Tongue (tissue), 2 donors: ENCODE data around the gene WRAP73. TPM values are rescaled to one million over a fixed set of nuclear protein-coding genes. Genes with fewer than 3 reads are reported as not detected.
A peak's percentile ranks its signal among the peaks of the same experiment; 100 is the strongest.

Experiments
- DNase-seq: peaks from one replicate; pipeline ENCODE4 v3.0.0-alpha.2; 2015
- total RNA-seq: library from RNA; depleted of rRNA; stranded (reverse); fragments of >200 nt; gene quantifications from one replicate; pipeline ENCODE4 v1.2.3, GENCODE V29; 2014

Gene WRAP73
- 25.4 TPM for total RNA-seq

DNA sequence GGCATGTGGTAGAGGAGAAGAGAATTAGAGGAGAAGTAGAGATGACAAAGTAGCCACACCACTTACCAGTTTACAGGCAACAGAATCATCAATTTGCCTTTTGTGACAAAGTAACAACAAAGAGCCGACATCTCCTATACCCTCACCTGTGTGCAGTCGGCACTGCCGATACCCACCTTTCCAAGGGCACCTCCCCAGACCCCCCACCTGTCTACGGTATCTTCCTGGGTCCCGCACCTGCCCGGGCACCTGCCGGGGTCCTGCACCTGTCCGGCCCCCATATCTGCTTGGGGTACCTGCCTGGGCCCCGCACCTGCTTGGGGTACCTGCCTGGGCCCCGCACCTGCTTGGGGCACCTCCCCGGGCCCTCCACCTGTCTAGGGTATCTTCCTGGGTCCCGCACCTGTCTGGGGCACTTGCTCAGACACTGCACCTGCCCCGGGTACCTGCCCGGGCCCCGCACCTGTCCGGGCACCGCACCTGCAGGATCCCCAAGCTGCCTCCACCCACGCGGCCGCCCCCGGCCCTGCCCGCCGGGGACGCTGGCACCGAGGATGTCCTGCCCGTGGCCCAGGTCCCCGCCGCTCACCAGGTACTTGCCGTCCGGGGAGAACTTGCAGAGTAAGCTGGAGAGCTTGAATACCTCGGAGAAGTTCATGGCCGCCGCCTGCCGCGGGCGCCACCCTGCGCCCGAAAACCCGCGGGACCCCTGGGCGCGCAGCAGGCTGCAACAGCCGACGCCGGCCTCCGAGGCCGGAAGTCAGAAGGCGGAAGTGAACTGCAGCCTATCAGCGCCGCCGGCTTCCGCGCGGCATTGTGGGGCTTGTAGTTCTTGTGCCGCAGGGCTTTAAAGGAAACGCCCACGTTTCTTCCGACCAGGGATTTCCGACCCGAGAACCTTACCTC, at the start of gene WRAP73:
TSS of gene WRAP73 (minus strand) at position 762 of the 906 bp plus-strand sequence. CDS start at position 658, 104 bp downstream.
- DNase-seq: peak; percentile 95

DNA sequence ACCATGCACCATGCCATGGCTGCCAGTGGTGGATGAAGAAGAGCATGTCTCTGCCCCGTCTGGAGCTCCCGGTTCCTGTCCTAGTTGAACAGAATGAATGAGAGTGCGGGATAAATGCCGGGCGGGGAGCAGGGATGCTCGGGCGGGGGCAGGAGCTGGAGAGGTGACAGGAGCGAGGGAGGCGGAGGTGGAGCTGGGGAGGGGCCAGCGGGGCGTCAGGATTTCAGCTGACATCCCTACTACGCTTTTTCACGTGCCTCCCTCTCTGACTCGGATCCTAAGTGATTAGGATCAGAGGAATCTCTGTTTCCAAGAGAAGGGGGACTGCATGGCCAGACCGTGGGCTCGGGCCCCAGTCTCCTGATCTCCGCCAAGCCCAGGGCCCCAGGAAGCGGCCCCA, 49.7 kb upstream of the WRAP73 start:
- DNase-seq: no peak

DNA sequence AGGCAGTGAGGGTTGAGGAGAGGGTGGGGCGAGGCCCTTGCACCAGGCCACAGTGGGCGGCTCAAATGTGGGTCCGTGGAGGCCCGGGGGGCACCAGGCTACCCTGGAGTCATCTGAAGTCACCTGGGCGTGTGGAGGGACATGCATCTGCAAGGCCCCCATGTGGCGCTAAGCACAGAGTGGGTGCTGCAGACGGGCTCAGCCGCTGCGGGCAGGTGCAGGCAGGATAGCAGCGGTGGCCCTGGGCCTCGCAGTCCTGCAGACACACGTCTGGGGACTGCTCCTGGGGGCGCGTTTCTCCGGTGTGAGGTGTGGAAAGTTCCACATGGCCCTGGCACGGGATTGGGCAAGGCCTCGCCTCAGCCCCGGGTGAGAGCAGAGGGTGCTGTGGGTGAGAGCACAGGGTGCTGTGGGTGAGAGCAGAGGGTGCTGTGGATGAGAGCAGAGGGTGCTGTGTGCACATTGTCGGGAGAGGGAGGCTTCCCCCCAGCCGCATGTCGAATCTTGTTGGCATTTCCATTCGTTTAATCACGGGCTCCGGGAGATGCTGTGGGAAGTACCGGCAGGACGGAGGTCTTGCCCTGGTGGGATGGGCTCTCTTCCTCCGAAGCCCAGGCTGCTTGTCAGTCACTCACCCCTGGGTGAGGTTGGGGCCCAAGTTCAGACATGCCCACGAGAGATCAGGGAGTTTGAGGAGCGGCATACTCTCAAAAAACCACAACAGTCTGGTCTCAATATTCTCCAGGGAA, 48.9 kb upstream of the WRAP73 start:
- DNase-seq: no peak

- DNase-seq: no peak
These were observed 47.9 kb upstream of the WRAP73 start for GRCh38 chr1:3697810-3698209.

GRCh38 chr1:3697104-3697503, 47.2 kb upstream of the WRAP73 start:
- no peak for DNase-seq

DNA sequence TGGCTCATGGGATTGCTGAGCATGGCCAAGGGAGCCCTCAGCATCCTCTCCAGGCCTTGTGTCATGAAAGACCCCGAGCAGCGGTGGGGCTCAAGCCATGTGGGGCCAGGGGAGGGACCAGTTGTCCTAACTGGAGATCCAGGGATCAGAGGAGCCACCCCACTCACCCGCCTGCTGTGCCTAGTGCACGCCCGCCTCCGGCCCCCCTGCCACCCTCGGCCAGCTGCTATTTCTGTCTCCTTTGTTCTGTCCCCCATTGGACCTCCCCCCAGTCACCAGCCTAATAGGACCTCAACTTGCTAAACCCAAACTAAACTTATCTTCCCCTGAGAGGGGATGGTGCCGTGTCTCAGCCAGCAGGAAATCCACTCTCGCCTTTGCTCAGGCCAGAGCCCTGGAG, 46.8 kb upstream of the WRAP73 start:
- DNase-seq: no peak

DNA sequence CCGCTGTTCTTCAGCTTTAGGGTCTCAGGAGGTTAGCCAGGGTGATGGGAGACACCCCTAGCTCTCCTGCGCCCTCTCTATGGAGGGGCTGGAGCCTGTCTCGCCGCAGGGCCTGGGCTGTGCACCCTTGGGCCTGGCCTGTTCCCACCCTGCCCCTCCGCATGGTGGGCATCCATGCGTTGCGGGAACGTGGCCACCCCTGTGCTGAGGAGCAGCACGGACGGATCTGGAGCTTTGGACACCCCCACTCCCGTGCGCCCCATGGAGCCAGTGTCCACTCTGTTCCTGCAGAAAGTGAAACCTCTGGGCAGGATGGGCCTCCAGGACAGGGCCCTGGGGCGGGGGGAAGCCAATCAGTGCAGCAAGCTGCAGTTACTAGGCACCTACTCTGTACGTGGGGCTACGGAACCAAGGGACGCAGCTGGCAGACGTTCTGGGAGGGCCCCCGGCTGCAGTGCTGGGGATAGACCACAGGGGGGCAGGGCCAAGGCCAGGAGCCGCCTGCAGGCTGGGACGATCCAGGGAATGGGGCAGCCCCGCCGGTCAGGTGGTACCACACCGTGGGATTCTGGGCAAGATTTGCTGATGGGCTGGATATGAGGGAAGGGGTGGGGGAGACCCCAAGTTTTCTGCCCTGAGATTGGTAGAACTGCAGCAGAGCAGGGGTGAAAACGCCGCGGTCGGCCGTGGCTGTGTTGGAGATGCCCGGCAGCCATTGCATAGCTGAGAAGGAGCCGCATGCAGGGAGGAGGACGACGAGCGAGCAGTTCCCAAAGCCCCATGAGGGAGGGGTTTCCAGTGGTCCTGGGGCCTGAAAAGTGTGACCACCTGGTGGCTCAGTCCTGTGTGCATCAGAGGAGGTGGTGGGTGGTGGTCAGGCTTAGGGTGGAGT, 45.7 kb upstream of the WRAP73 start:
- DNase-seq: peak; percentile 55

DNA sequence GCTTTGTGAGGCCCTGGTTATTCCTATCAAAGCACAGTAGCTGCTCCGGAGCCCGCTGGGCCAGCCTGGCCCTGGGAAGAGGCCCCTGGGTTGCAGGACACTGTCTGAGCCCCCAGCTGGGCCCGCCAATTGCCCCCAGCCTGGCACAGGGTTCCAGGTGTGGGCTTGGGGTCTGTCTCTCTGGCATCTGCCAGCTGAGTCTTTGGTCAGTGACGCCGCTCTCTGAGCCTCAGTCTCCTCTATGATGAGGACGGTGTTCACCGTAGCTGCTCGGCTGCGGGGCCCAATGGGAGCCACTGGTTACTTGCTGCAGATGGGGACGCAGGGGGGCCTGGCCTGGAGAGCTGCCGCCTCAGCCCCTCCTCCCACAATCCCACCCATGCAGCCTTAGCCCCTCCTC, 43.4 kb upstream of the WRAP73 start:
- DNase-seq: no peak

GRCh38 chr1:3692598-3692997, 42.7 kb upstream of the WRAP73 start:
- DNase-seq: no peak

GRCh38 chr1:3691421-3692204, 41.7 kb upstream of the WRAP73 start:
- no peak for DNase-seq

- peak; percentile 50 for DNase-seq
These were observed 40.6 kb upstream of the WRAP73 start for GRCh38 chr1:3690282-3691065.

DNA sequence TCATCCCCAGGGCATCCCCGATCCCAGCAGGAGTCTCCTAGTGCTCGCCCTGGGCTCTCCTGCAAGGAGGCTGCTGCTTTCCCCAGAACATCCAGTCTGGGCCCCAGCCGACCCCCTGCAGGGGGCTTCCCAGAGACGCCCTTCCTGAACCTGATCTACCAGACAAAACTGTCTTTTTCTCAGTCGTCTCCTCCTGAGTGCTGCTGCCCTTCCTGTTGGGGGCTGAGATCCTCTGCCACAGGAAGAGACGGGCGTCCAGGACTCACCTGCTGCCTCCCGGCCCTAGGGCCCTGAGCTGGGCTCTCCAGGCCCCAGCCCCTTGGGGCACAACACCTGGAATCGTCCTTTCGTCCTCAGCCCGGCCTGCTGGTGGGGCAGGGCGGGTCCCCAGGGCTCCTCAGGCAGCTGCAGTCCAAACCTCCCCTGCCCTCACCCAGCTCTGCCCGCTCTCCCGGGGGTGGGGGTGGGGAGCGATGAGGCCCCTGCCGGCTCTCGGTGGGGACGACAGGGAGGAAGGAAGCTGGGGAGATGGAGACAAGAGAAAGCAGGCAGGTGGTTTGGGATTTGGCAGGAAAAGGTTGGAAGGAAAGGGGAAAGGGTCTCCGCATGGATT, 39.3 kb upstream of the WRAP73 start:
- no peak for DNase-seq

GRCh38 chr1:3688356-3689137, 38.6 kb upstream of the WRAP73 start:
- no peak for DNase-seq

- no peak for DNase-seq
These were observed 37.6 kb upstream of the WRAP73 start for GRCh38 chr1:3687504-3687903.

DNA sequence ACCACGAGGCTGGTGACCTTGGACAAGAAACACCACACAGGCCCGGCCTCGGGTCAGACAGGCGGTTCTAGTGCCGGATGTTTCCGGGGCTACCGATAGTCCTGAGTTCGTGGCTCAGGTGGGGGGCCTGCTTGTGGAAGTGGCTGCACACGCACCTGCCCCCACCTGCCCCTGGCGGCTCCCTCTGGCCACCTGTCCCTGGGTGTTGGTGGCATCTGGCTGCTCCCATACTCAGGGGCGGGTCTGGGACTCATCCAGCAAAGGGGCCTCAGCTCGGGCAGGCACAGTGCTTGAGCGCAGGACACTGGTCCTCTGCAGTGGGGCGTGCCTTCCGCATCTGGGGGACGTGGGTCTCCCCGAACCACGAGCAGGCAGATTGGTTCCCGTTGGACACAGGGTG, 36.0 kb upstream of the WRAP73 start:
- DNase-seq: no peak

- no peak for DNase-seq
These were observed 35.3 kb upstream of the WRAP73 start for GRCh38 chr1:3685222-3685621.

GRCh38 chr1:3683992-3684391, 34.1 kb upstream of the WRAP73 start:
- no peak for DNase-seq

- no peak for DNase-seq
These were observed 33.3 kb upstream of the WRAP73 start for GRCh38 chr1:3683197-3683596.
